Prostate gland (tissue), 2 donors: ENCODE results near the gene ARL15.

ENCODE experiments used
- POLR2AphosphoS5 ChIP-seq: sonication (generic); formaldehyde crosslinking; IDR thresholded peaks from one replicate; pipeline ENCODE4 v1.6.1; 2017; ENCODE audit warnings: antibody characterized with exemption
- TF ChIP-seq, protein P1 (sequence below), 4 experiments: fragments of 200-600 bp in 2 of 4; fragments of 450-650 bp in 2 of 4; sonication (generic) in 2 of 4; IDR thresholded peaks; 1 replicate in 3 of 4; 2 replicates in 1 of 4; pipeline ENCODE4 v1.5.1; 2016 to 2019; ENCODE audit warnings: antibody characterized with exemption in 4 of 4, mild to moderate bottlenecking in 2 of 4, moderate library complexity in 2 of 4

DNA sequence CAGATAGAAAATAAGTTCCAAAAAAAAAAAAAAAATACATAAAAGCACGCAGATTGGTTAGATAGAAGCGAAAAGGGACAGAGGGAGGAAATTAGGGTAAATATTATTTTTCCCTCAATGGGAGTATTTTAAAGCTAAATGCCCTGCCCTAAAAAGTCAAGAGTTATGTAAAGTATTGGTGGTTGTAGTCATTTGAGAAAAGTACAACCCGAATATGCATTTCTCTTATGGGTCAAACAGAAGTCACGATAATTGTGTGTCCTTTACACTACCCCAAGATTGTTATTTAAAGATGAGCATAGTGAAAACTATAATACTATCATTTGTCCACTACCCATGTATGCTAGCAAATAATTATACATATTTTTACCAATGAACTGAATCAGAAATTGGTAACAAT is 381.2 kb downstream of the ARL15 start:
- TF ChIP-seq POLR2AphosphoS5: no peak
- TF ChIP-seq, protein P1, sequence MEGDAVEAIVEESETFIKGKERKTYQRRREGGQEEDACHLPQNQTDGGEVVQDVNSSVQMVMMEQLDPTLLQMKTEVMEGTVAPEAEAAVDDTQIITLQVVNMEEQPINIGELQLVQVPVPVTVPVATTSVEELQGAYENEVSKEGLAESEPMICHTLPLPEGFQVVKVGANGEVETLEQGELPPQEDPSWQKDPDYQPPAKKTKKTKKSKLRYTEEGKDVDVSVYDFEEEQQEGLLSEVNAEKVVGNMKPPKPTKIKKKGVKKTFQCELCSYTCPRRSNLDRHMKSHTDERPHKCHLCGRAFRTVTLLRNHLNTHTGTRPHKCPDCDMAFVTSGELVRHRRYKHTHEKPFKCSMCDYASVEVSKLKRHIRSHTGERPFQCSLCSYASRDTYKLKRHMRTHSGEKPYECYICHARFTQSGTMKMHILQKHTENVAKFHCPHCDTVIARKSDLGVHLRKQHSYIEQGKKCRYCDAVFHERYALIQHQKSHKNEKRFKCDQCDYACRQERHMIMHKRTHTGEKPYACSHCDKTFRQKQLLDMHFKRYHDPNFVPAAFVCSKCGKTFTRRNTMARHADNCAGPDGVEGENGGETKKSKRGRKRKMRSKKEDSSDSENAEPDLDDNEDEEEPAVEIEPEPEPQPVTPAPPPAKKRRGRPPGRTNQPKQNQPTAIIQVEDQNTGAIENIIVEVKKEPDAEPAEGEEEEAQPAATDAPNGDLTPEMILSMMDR (IDR thresholded peaks at IDR 0.05): no peak
